Mesenchymal stem cell (in vitro differentiated cells and primary cell): ENCODE measurements around the gene TERT.

Experiments used
- DNase-seq: peaks from one replicate; pipeline ENCODE4 v3.0.0-alpha.2; 2013
- H2AFZ ChIP-seq: one replicate; pipeline ENCODE4 v1.6.1; 2013; ENCODE audit warnings: low read depth, mild to moderate bottlenecking, control low read depth, inconsistent platforms, low read length, moderate library complexity
- H2AK5ac ChIP-seq: 2 replicates; pipeline ENCODE4 v1.6.1; 2013; ENCODE audit warnings: low read length, moderate library complexity, mild to moderate bottlenecking, inconsistent platforms; ENCODE audit not compliant: severe bottlenecking
- H2BK120ac ChIP-seq: one replicate; pipeline ENCODE4 v1.6.1; 2013; ENCODE audit warnings: low read depth, mild to moderate bottlenecking, inconsistent platforms, low read length, moderate library complexity
- H2BK12ac ChIP-seq, 2 experiments: one replicate each; pipeline ENCODE4 v1.6.1; 2013; ENCODE audit warnings: inconsistent platforms in 2 of 2, low read length in 2 of 2, mild to moderate bottlenecking in 2 of 2, moderate library complexity in 2 of 2, control low read depth in 1 of 2
- H2BK15ac ChIP-seq: one replicate; pipeline ENCODE4 v1.6.1; 2013; ENCODE audit warnings: mild to moderate bottlenecking, low read depth, inconsistent platforms; ENCODE audit not compliant: poor library complexity, severe bottlenecking
- H2BK5ac ChIP-seq: 2 replicates; pipeline ENCODE4 v1.6.1; 2013; ENCODE audit warnings: low read depth, mild to moderate bottlenecking, low read length, control low read depth, inconsistent platforms; ENCODE audit not compliant: poor library complexity, severe bottlenecking
- H3K14ac ChIP-seq, 2 experiments: one replicate each; pipeline ENCODE4 v1.6.1; 2013; ENCODE audit warnings: inconsistent platforms in 2 of 2, low read length in 2 of 2, control low read depth in 1 of 2, mild to moderate bottlenecking in 1 of 2, moderate library complexity in 1 of 2
- H3K18ac ChIP-seq, 2 experiments: one replicate each; pipeline ENCODE4 v1.6.1; 2013; ENCODE audit warnings: inconsistent platforms in 2 of 2, low read length in 2 of 2, control low read depth in 1 of 2, low read depth in 1 of 2, mild to moderate bottlenecking in 1 of 2
- H3K23ac ChIP-seq, 2 experiments: one replicate each; pipeline ENCODE4 v1.6.1; 2013; ENCODE audit warnings: inconsistent platforms in 2 of 2, low read length in 2 of 2, mild to moderate bottlenecking in 2 of 2, moderate library complexity in 2 of 2, control low read depth in 1 of 2
- H3K27ac ChIP-seq: 2 replicates; pipeline ENCODE4 v1.5.1; 2013; ENCODE audit warnings: mild to moderate bottlenecking, moderate library complexity, low read length, control low read depth, inconsistent platforms; ENCODE audit not compliant: poor library complexity, severe bottlenecking
- H3K27me3 ChIP-seq, 2 experiments: 2 replicates each; pipeline versions ENCODE4 v1.6.1 to v1.7.0; 2013; ENCODE audit warnings: low read length in 2 of 2, mild to moderate bottlenecking in 2 of 2, moderate library complexity in 2 of 2, control low read depth in 1 of 2, inconsistent platforms in 1 of 2; ENCODE audit not compliant: control insufficient read depth in 1 of 2, insufficient read depth in 1 of 2
- H3K36me3 ChIP-seq, 2 experiments: 2 replicates each; pipeline versions ENCODE4 v1.6.1 to v1.7.0; 2013; ENCODE audit warnings: low read length in 2 of 2, control low read depth in 1 of 2, inconsistent platforms in 1 of 2, low read depth in 1 of 2, mild to moderate bottlenecking in 1 of 2; ENCODE audit not compliant: insufficient read depth in 2 of 2, control insufficient read depth in 1 of 2
- H3K4ac ChIP-seq, 2 experiments: one replicate each; pipeline ENCODE4 v1.6.1; 2013; ENCODE audit warnings: inconsistent platforms in 2 of 2, low read length in 2 of 2, mild to moderate bottlenecking in 2 of 2, moderate library complexity in 2 of 2, control low read depth in 1 of 2, low read depth in 1 of 2
- H3K4me1 ChIP-seq: 2 replicates; pipeline ENCODE4 v1.6.1; 2013; ENCODE audit warnings: low read depth, low read length, control low read depth; ENCODE audit not compliant: control insufficient read depth, insufficient read depth
- H3K4me2 ChIP-seq: 2 replicates; pipeline ENCODE4 v1.6.1; 2013; ENCODE audit warnings: low read length, mild to moderate bottlenecking, inconsistent platforms; ENCODE audit not compliant: poor library complexity, severe bottlenecking
- H3K4me3 ChIP-seq, 2 experiments: 2 replicates each; pipeline versions ENCODE4 v1.5.1 to v1.7.0; 2013; ENCODE audit warnings: low read length in 2 of 2, mild to moderate bottlenecking in 2 of 2, control low read depth in 1 of 2, low read depth in 1 of 2; ENCODE audit not compliant: insufficient read depth in 1 of 2
- H3K79me1 ChIP-seq: replicated peaks from 2 replicates; pipeline ENCODE4 v1.6.1; 2013; ENCODE audit warnings: mild to moderate bottlenecking, control low read depth, low read length, inconsistent platforms; ENCODE audit not compliant: poor library complexity, severe bottlenecking
- H3K9ac ChIP-seq: 2 replicates; pipeline ENCODE4 v1.7.0; 2013; ENCODE audit warnings: mild to moderate bottlenecking, low read length, moderate library complexity
- H3K9me3 ChIP-seq: 2 replicates; pipeline ENCODE4 v1.7.0; 2013; ENCODE audit warnings: mild to moderate bottlenecking, low read length; ENCODE audit not compliant: control insufficient read depth
- H4K8ac ChIP-seq: one replicate; pipeline ENCODE4 v1.6.1; 2013; ENCODE audit warnings: inconsistent platforms, mild to moderate bottlenecking, low read length, moderate library complexity
- H4K91ac ChIP-seq: one replicate; pipeline ENCODE4 v1.6.1; 2013; ENCODE audit warnings: mild to moderate bottlenecking, low read length, inconsistent platforms
- WGBS: methylation state at CpG from one replicate; pipeline ENCODE4 v1.1.7; 2013; ENCODE audit warnings: mixed read lengths; 5-methylcytosine and 5-hydroxymethylcytosine counted together

TERT gene

DNA sequence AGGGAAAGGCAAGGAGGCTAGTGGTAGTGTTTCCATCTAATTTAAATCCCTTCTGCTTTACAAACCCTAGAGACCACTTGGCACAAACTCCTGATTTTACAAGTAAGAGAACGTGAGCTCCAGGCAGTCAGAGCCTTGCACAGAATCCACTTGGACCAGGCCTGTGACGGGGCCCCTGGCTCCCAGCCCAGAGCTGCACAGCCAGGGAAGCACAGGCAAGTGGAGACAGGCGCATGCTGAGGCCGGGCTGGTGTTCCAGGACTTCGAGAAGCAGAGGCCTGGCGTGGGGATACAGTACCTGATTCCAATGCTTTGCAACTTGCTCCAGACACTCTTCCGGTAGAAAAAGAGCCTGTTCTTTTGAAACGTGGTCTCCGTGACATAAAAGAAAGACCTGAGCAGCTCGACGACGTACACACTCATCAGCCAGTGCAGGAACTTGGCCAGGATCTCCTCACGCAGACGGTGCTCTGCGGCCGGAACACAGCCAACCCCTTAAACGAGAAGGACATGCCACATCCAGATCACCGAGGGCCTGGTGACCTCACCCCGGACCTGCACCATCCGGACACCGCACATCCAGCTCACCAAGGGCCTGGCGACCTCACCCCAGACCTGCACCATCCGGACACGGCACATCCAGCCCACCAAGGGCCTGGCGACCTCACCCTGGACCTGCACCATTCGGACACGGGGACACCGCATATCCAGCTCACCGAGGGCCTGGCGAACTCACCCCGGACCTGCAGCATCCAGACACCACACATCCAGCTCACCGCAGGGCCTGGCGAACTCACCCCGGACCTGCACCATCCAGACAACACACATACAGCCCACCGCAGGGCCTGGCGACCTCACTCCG lies 12.5 kb downstream of the TERT start:
- Histone ChIP-seq H3K14ac (no peak overlapping the region), H3K4ac (no peak overlapping the region), H2BK5ac (no peak overlapping the region), H3K36me3 (no peaks in the 10 kb centered on the region), H2BK12ac (no peak overlapping the region), H4K8ac (no peak overlapping the region), H3K27ac (no peak overlapping the region), H4K91ac (no peak overlapping the region), H3K4me1 (no peaks in the 10 kb centered on the region), H2BK120ac (no peak overlapping the region), H2AK5ac (no peak overlapping the region), H3K18ac (no peak overlapping the region), H2BK15ac (no peak overlapping the region), H3K4me2 (no peak overlapping the region), H3K4me3 (no peak overlapping the region), H3K9ac (no peak overlapping the region), H2AFZ (no peak overlapping the region), H3K27me3 (no peaks in the 10 kb centered on the region), H3K23ac (no peak overlapping the region), H3K9me3 (peaks cover 4% of the 10 kb centered on the region), H3K79me1 (no peaks in the 10 kb centered on the region)
- 83% methylated on average over 37 of the region's 37 CpGs for WGBS
- no peak for DNase-seq

- no peak overlapping the region for H3K27ac ChIP-seq
- no peak overlapping the region for H2BK15ac ChIP-seq
- no peak overlapping the region for H4K8ac ChIP-seq
- H3K4me3 ChIP-seq: no peak overlapping the region
- no peak overlapping the region for H2AFZ ChIP-seq
- H3K4me2 ChIP-seq: no peak overlapping the region
- H3K18ac ChIP-seq: no peak overlapping the region
- no peak overlapping the region for H2BK120ac ChIP-seq
- peaks cover 4% of the 10 kb centered on the region for H3K9me3 ChIP-seq
- DNase-seq: no peak
- WGBS: 84% methylated on average over 14 of the region's 16 CpGs
- no peak overlapping the region for H3K14ac ChIP-seq
- H3K27me3 ChIP-seq: no peaks in the 10 kb centered on the region
- no peak overlapping the region for H2BK12ac ChIP-seq
- no peak overlapping the region for H4K91ac ChIP-seq
- no peak overlapping the region for H2BK5ac ChIP-seq
- H3K4me1 ChIP-seq: no peaks in the 10 kb centered on the region
- H3K79me1 ChIP-seq: no peaks in the 10 kb centered on the region
- no peak overlapping the region for H2AK5ac ChIP-seq
- H3K4ac ChIP-seq: no peak overlapping the region
- H3K9ac ChIP-seq: no peak overlapping the region
- H3K23ac ChIP-seq: no peak overlapping the region
- no peaks in the 10 kb centered on the region for H3K36me3 ChIP-seq
Observed at GRCh38 chr5:1281038-1281882, 13.6 kb downstream of the TERT start.

- Histone ChIP-seq H3K23ac (no peak overlapping the region), H3K4me1 (no peaks in the 10 kb centered on the region), H3K36me3 (no peaks in the 10 kb centered on the region), H3K9ac (no peak overlapping the region), H3K27ac (no peak overlapping the region), H3K14ac (no peak overlapping the region), H3K4ac (no peak overlapping the region), H3K4me2 (no peak overlapping the region), H2BK15ac (no peak overlapping the region), H4K91ac (no peak overlapping the region), H2BK12ac (no peak overlapping the region), H3K27me3 (no peaks in the 10 kb centered on the region), H2BK5ac (no peak overlapping the region), H2BK120ac (no peak overlapping the region), H3K9me3 (peaks cover 4% of the 10 kb centered on the region), H3K18ac (no peak overlapping the region), H3K79me1 (no peaks in the 10 kb centered on the region), H2AK5ac (no peak overlapping the region), H3K4me3 (no peak overlapping the region), H4K8ac (no peak overlapping the region), H2AFZ (no peak overlapping the region)
- no peak for DNase-seq
- WGBS: 87% methylated on average over 32 of the region's 32 CpGs
Observed at GRCh38 chr5:1280177-1281037, 14.5 kb downstream of the TERT start.
